H1 (cell line): ENCODE results near the gene SH3RF3. TPM values are rescaled to one million over a fixed set of nuclear protein-coding genes. Genes with fewer than 3 reads are reported as not detected.

Source experiments
- CHD7 ChIP-seq: fragments of 300-600 bp; sonication (generic); IDR thresholded peaks from 2 replicates; pipeline ENCODE4 v1.7.1; 2012; ENCODE audit warnings: low read length, moderate library complexity, mild to moderate bottlenecking, inconsistent platforms; ENCODE audit not compliant: insufficient replicate concordance
- EP300 ChIP-seq, 2 experiments: IDR thresholded peaks; 1 replicate in 1 of 2; 2 replicates in 1 of 2; pipeline ENCODE4 v1.6.1; 2011 to 2012; ENCODE audit warnings: low read depth in 2 of 2, low read length in 2 of 2, mild to moderate bottlenecking in 2 of 2, borderline replicate concordance in 1 of 2, inconsistent platforms in 1 of 2, moderate library complexity in 1 of 2
- polyA plus RNA-seq, 7 experiments: library from polyadenylated mRNA; depleted of rRNA in 3 of 7; stranded (reverse) in 5 of 7; unstranded in 2 of 7; fragments of >200 nt in 5 of 7; fragments of 200-250 nt in 2 of 7; gene quantifications; 1 replicate in 5 of 7; 2 replicates in 1 of 7; 4 replicates in 1 of 7; pipeline versions ENCODE4 v1.2.1 to v1.2.3, GENCODE V29; 2011 to 2013; ENCODE audit warnings: missing spikeins in 2 of 7, mixed read lengths in 2 of 7
- total RNA-seq: library from RNA; stranded (reverse); fragmentation: NEBNext Ultra II Directional; extraction: Animal tissue kit (Norgen Biotek cat#: 25700); gene quantifications from 2 replicates; pipeline ENCODE4 v1.2.1, GENCODE V29; 2021

Gene SH3RF3
- total and polyA plus RNA-seq, 2 of the 8 experiments (the other 6 are each of a cell fraction or from before 2014, with no cell fraction given) = 0.11 to 0.65 TPM

- no peak for TF ChIP-seq CHD7
- TF ChIP-seq EP300 (IDR thresholded peaks at IDR 0.05; ENCODE audit: borderline replicate concordance in 1 of 2, low read depth in 2 of 2, low read length in 2 of 2) = no peak
Measured at GRCh38 chr2:109381327-109381820, 252.4 kb downstream of the SH3RF3 start (continued).
